Parathyroid adenoma (tissue), 2 donors: ENCODE measurements around the gene C18orf54.
"Not testable (repeated sequence)": the region's sequence is repeated elsewhere in the genome, so short reads cannot be mapped to it uniquely, and the experiment has no call there.

ENCODE experiments used
- H2AFZ ChIP-seq: fragments of 300-600 bp; sonication (generic); one replicate; pipeline ENCODE4 v1.7.0; 2017; ENCODE audit warnings: antibody characterized with exemption, mild to moderate bottlenecking
- H3K27ac ChIP-seq: fragments of 300-600 bp; sonication (generic); one replicate; pipeline ENCODE4 v1.7.0; 2017
- H3K27me3 ChIP-seq: fragments of 300-600 bp; sonication (generic); one replicate; pipeline ENCODE4 v1.7.0; 2017; ENCODE audit warnings: low read length; ENCODE audit not compliant: control insufficient read depth, insufficient read depth
- H3K36me3 ChIP-seq: fragments of 300-600 bp; sonication (generic); one replicate; pipeline ENCODE4 v1.7.0; 2017; ENCODE audit warnings: low read length; ENCODE audit not compliant: control insufficient read depth, insufficient read depth
- H3K4me1 ChIP-seq: fragments of 300-600 bp; sonication (generic); one replicate; pipeline ENCODE4 v1.7.0; 2017; ENCODE audit warnings: control low read depth
- H3K4me2 ChIP-seq: fragments of 300-600 bp; sonication (generic); one replicate; pipeline ENCODE4 v1.7.0; 2017; ENCODE audit warnings: low read length
- H3K4me3 ChIP-seq: fragments of 300-600 bp; sonication (generic); one replicate; pipeline ENCODE4 v1.7.0; 2017; ENCODE audit warnings: low read depth, low read length
- H3K79me2 ChIP-seq: fragments of 300-600 bp; sonication (generic); one replicate; pipeline ENCODE4 v1.7.0; 2017; ENCODE audit warnings: control low read depth
- H3K9ac ChIP-seq: fragments of 300-600 bp; sonication (generic); one replicate; pipeline ENCODE4 v1.7.0; 2017; ENCODE audit warnings: mild to moderate bottlenecking
- H3K9me3 ChIP-seq: fragments of 300-600 bp; sonication (generic); one replicate; pipeline ENCODE4 v1.7.0; 2017; ENCODE audit warnings: low read length; ENCODE audit not compliant: control insufficient read depth
- TF ChIP-seq, protein P1 (sequence below): fragments of 300-600 bp; sonication (generic); IDR thresholded peaks from one replicate; pipeline ENCODE4 v1.7.0; 2017; ENCODE audit warnings: antibody characterized with exemption, mild to moderate bottlenecking
- donor health status: primary hyperparathyroidism.

C18orf54 gene

DNA sequence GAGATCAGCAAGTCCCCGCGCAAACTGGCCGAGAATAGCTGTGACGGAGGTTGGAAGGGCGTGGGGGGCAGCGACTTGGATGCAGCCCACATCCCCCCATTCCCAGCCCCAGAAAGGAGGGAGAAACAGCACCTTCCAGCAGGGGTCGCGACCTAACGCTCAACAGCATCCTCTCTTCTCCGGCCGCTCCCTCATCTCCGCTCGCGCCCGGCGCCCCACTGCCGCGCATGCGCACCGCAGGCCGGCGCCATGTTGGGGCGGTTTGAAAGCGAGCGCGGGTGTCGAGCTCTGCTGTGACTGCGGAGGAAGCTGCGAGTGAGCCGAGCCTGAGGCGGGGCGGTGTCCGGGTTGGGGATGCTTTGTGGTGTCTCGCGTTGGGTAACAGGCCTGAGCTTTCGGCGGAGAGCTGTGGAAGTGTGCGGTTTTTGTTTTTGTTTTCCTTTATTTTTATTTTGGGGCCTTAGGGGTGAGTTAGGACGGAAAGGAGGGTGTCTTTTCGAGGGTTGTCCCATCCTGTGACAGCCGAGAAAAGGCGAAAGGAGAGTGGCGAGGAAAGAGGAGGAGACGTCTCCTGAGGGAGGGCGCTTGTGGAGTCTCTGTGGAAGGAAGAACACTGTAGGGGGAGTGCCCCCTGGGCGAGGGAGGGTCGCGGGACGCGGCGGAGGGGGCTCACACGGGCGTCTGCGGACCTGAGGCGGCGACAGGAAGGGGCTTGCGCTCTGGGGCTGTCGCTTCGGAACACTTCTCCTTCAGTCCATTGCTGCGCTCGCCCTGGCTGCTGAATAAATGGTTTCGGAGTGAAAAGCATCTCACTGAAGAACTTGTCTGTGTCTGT is at the start of gene C18orf54, which contains the start of gene STARD6:
C18orf54 (plus strand) TSS at position 247 of the 835 bp plus-strand sequence. CDS start 2,667 bp downstream, outside the sequence.
STARD6 (minus strand) TSS at position 199 of the 835 bp plus-strand sequence. CDS start 3,285 bp downstream, outside the sequence.
- TF ChIP-seq, protein P1, sequence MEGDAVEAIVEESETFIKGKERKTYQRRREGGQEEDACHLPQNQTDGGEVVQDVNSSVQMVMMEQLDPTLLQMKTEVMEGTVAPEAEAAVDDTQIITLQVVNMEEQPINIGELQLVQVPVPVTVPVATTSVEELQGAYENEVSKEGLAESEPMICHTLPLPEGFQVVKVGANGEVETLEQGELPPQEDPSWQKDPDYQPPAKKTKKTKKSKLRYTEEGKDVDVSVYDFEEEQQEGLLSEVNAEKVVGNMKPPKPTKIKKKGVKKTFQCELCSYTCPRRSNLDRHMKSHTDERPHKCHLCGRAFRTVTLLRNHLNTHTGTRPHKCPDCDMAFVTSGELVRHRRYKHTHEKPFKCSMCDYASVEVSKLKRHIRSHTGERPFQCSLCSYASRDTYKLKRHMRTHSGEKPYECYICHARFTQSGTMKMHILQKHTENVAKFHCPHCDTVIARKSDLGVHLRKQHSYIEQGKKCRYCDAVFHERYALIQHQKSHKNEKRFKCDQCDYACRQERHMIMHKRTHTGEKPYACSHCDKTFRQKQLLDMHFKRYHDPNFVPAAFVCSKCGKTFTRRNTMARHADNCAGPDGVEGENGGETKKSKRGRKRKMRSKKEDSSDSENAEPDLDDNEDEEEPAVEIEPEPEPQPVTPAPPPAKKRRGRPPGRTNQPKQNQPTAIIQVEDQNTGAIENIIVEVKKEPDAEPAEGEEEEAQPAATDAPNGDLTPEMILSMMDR: peak; percentile 31
- H3K27me3 ChIP-seq: no peaks in the 10 kb centered on the region
- H3K9ac ChIP-seq: no peak within 1 kb of the TSS
- no peaks in the 10 kb centered on the region for H3K9me3 ChIP-seq
- H3K4me2 ChIP-seq: peak within 1 kb of the TSS; percentile 97
- H3K4me1 ChIP-seq: peaks cover 4% of the 10 kb centered on the region
- H3K36me3 ChIP-seq: no peaks in the 10 kb centered on the region
- H2AFZ ChIP-seq: peak within 1 kb of the TSS; percentile 94
- H3K4me3 ChIP-seq: peak within 1 kb of the TSS; percentile 69
- H3K27ac ChIP-seq: no peak within 1 kb of the TSS
- H3K79me2 ChIP-seq: no peaks in the 10 kb centered on the region

DNA sequence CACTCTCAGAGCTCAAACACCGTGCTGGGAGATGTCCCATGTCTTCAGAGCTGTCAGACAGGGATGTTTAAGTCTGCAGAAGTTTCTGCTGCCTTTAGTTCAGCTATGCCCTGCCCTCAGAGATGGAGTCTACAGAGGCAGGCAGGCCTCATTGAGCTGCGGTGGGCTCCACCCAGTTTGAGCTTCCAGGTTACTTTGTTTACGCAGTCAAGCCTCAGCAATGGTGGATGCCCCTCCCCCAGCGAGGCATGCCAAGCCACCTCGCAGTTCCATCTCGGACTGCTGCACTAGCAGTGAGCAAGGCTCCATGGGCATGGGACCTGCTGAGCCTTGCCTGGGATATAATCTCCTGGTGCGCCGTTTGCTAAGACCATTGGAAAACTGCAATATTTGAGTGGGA is 48.1 kb upstream of the C18orf54 start:
- H3K79me2 ChIP-seq, H3K4me3 ChIP-seq, H3K36me3 ChIP-seq, H3K27me3 ChIP-seq, H2AFZ ChIP-seq, H3K9me3 ChIP-seq, H3K9ac ChIP-seq, H3K4me2 ChIP-seq, H3K4me1 ChIP-seq, H3K27ac ChIP-seq: not testable (repeated sequence)

DNA sequence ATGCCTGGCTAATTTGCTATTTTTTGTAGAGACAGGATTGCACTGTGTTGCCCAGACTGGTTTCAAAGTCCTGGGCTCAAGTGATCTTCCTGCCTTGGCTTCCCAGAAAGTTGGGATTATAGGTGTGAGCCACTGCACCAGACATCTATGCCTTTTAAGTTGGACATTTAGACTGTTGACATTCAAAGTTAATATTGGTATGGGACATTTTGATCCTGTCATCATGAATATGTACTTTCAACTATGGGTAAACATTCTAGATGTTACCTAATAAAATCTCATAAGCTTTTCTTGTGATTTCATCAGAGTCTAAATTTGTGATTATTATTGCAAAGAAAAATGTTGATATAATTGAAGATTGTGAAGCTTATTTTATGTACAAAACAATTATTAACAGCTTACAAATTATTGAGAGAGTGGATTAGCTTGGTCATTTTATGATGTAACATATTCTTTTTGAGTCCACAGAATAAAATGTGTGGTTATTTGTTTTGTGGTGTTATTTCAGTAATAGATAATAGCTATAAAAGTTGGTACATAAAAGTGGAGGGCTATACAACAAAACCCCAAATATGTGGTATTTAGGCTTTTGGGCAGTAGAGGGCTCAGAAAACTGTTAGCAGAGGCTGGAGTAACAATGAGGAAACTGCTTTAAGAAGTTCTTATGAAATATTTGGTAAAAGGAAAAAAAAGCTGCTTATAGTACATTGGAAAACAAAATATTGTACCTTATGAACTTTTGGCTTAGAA is 41.5 kb upstream of the C18orf54 start:
- TF ChIP-seq, protein P1: no peak
- Histone ChIP-seq H3K4me3 (no peak overlapping the region), H3K4me1 (no peaks in the 10 kb centered on the region), H3K27ac (no peak overlapping the region), H3K9ac (no peak overlapping the region), H3K4me2 (no peak overlapping the region), H3K79me2 (no peaks in the 10 kb centered on the region), H3K36me3 (no peaks in the 10 kb centered on the region), H3K27me3 (no peaks in the 10 kb centered on the region), H2AFZ (no peak overlapping the region), H3K9me3 (no peaks in the 10 kb centered on the region)

DNA sequence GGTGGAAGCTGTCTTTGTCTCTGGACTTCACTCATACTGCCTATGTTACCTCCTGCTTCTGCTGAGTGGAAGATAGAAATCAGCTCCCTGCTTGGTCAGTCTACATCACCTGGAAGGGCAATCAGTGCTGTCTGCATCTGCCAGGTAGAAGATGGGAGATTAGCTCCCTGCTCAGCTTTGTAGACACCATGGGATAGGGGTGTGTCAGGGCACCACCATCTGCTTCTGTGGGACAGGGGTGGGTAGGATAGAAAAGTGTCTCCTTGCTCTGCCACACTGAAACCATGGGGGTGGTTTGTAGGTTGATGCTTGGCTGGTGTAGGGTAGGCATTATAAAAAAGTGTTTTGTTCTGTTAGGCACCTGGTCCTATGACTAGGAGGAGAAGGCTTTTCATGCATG is 34.1 kb upstream of the C18orf54 start:
- no peak overlapping the region for H3K27ac ChIP-seq
- no peaks in the 10 kb centered on the region for H3K9me3 ChIP-seq
- no peak overlapping the region for H3K4me2 ChIP-seq
- no peak overlapping the region for H2AFZ ChIP-seq
- no peaks in the 10 kb centered on the region for H3K79me2 ChIP-seq
- H3K9ac ChIP-seq: no peak overlapping the region
- TF ChIP-seq, protein P1: no peak
- H3K4me1 ChIP-seq: no peaks in the 10 kb centered on the region
- no peak overlapping the region for H3K4me3 ChIP-seq
- no peaks in the 10 kb centered on the region for H3K27me3 ChIP-seq
- H3K36me3 ChIP-seq: no peaks in the 10 kb centered on the region

DNA sequence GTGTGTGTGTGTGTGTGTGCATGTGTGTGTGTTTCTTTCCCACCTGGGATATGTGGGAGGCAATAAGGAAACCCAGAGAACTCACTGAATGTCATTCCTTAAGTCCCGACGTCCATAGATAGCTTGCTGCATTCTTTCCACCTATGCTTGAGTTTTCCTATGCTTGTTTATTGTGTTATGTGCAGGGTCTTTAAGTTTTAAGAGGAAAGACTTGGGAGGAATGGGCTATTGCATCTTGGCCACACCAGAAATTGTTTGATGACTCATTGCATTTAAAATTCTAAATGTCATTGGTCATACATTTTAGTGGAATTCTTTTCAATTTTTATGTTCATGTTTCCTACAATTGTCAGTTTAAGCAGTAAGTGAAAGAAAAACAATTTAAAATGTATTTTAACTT is 33.7 kb upstream of the C18orf54 start:
- no peaks in the 10 kb centered on the region for H3K9me3 ChIP-seq
- H3K27ac ChIP-seq: no peak overlapping the region
- no peak overlapping the region for H3K4me3 ChIP-seq
- H3K36me3 ChIP-seq: no peaks in the 10 kb centered on the region
- H2AFZ ChIP-seq: no peak overlapping the region
- TF ChIP-seq, protein P1: no peak
- no peaks in the 10 kb centered on the region for H3K79me2 ChIP-seq
- no peak overlapping the region for H3K4me2 ChIP-seq
- H3K4me1 ChIP-seq: no peaks in the 10 kb centered on the region
- H3K27me3 ChIP-seq: no peaks in the 10 kb centered on the region
- no peak overlapping the region for H3K9ac ChIP-seq
